CD4-positive, CD25-positive, alpha-beta regulatory T cell (primary cell): ENCODE results near the gene ALS2. TPM values are rescaled to one million over a fixed set of nuclear protein-coding genes. Genes with fewer than 3 reads are reported as not detected.

ENCODE experiments used
- ATAC-seq, 2 donors: fragments of 150-1000 bp; cut with Tn5 transposase; one replicate each; pipeline ENCODE4 v1.10.0; 2021; ENCODE audit warnings: low read depth in 2 of 2, moderate number of reproducible peaks in 2 of 2, moderate library complexity in 1 of 2
- DNase-seq, 3 donors: peaks; one replicate each; pipeline versions ENCODE4 v3.0.0 to v3.0.0-alpha.2; 2012 to 2022; ENCODE audit warnings: mixed read lengths in 1 of 3
- H3K27ac ChIP-seq: one replicate; pipeline ENCODE4 v1.7.0; 2013; ENCODE audit warnings: mild to moderate bottlenecking, low read length; ENCODE audit not compliant: insufficient read depth, poor library complexity, severe bottlenecking
- H3K27me3 ChIP-seq: one replicate; pipeline ENCODE4 v1.7.0; 2013; ENCODE audit warnings: low read length; ENCODE audit not compliant: control insufficient read depth, insufficient read depth
- H3K36me3 ChIP-seq: one replicate; pipeline ENCODE4 v1.7.0; 2013; ENCODE audit warnings: mild to moderate bottlenecking, low read length, moderate library complexity; ENCODE audit not compliant: control insufficient read depth, insufficient read depth
- H3K4me1 ChIP-seq: 2 replicates; pipeline ENCODE4 v1.7.0; 2013; ENCODE audit warnings: mild to moderate bottlenecking, low read length; ENCODE audit not compliant: insufficient read depth, control insufficient read depth, poor library complexity, severe bottlenecking
- H3K4me3 ChIP-seq: one replicate; pipeline ENCODE4 v1.7.0; 2013; ENCODE audit warnings: low read depth, mild to moderate bottlenecking, low read length, moderate library complexity
- H3K9me3 ChIP-seq, 2 experiments: 1 replicate in 1 of 2; 2 replicates in 1 of 2; pipeline ENCODE4 v1.7.0; 2013; ENCODE audit warnings: low read length in 2 of 2, mild to moderate bottlenecking in 1 of 2, moderate library complexity in 1 of 2; ENCODE audit not compliant: control insufficient read depth in 2 of 2
- H3K27ac Mint-ChIP-seq, 3 donors: one replicate each; pipeline ENCODE4 v1.8.0; 2020 to 2022; ENCODE audit warnings: mild to moderate bottlenecking in 3 of 3, mixed read lengths in 3 of 3, moderate library complexity in 2 of 3
- H3K27me3 Mint-ChIP-seq: one replicate; pipeline ENCODE4 v1.8.0; 2022; ENCODE audit warnings: mild to moderate bottlenecking, mixed read lengths
- H3K36me3 Mint-ChIP-seq: one replicate; pipeline ENCODE4 v1.8.0; 2020; ENCODE audit warnings: mixed read lengths
- H3K4me1 Mint-ChIP-seq, 4 donors: one replicate each; pipeline ENCODE4 v1.8.0; 2020 to 2022; ENCODE audit warnings: mixed read lengths in 4 of 4, mild to moderate bottlenecking in 1 of 4
- H3K4me3 Mint-ChIP-seq, 4 donors: one replicate each; pipeline ENCODE4 v1.8.0; 2020 to 2022; ENCODE audit warnings: mild to moderate bottlenecking in 4 of 4, mixed read lengths in 4 of 4, moderate library complexity in 3 of 4
- H3K9me3 Mint-ChIP-seq, 7 donors: one replicate each; pipeline ENCODE4 v1.8.0; 2020 to 2022; ENCODE audit warnings: mixed read lengths in 7 of 7, mild to moderate bottlenecking in 3 of 7, moderate library complexity in 2 of 7
- polyA plus RNA-seq, 4 donors: library from polyadenylated mRNA; unstranded; fragments of 300-500 nt; fragmentation: Illumina TruSeq; gene quantifications; one replicate each; pipeline ENCODE4 v1.2.3, GENCODE V29; 2021
- total RNA-seq: library from RNA; stranded (reverse); gene quantifications from one replicate; pipeline ENCODE4 v1.2.3, GENCODE V29; 2022

Gene ALS2
- total and polyA plus RNA-seq, 5 donors from 2014 or later, result 3.4 to 9.9 (median 4.3) TPM

DNA sequence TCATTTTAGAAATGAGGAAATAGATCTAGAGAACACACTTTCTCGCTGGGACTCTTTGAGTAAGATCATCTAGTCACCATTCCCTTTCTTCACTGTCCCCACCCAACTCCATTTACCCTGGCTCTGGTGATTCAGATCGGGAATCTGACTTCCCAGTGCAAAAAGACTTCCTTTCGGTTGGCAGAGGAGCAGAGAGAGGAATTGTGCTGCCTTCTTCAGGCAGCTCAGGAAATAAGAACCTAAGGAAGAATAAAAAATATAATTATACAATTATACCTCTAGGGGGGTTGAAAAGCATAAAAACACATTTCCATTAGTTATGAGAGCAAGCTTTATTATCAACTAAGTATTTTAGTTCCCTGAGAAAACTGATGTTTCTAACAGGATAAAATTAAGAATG lies 73.0 kb downstream of the ALS2 start:
- Histone ChIP-seq H3K27me3 (no peaks in the 10 kb centered on the region), H3K9me3 (no peaks in the 10 kb centered on the region), H3K4me1 (no peaks in the 10 kb centered on the region), H3K4me3 (no peak overlapping the region), H3K27ac (no peak overlapping the region), H3K36me3 (peaks cover 12% of the 10 kb centered on the region)
- Mint-ChIP-seq H3K4me3 (no peak overlapping the region), H3K36me3 (peaks cover 44% of the 10 kb centered on the region), H3K27ac (no peak overlapping the region), H3K4me1 (peaks cover 0 to 6% (median 2%) of the 10 kb centered on the region in 4 donors), H3K27me3 (no peaks in the 10 kb centered on the region), H3K9me3 (peaks cover 0 to 2% (median 0%) of the 10 kb centered on the region in 7 donors)
- no peak for DNase-seq
- ATAC-seq, result no peak

DNA sequence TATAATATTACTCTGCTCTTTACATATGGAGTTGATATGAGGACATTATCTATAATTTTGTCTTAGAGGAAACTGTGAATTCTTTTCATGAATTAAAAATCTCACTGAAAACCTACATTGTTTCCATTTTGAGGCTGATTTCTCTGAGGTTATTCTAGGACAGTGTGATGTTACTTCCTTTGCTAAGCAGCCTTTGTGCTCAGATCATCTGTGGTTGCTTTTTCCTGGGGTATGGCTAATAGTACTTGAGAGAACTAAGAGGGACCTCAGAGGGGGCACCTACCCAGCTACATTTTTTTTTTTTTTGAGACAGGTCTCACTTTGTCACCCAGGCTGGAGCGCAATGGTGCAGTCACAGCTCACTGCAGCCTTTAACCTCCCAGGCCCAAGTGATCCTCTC lies 73.6 kb downstream of the ALS2 start:
- Mint-ChIP-seq H3K9me3 (peaks cover 0 to 2% (median 0%) of the 10 kb centered on the region in 7 donors), H3K27ac (no peak overlapping the region), H3K36me3 (peaks cover 44% of the 10 kb centered on the region), H3K4me3 (no peak overlapping the region), H3K4me1 (peaks cover 0 to 6% (median 2%) of the 10 kb centered on the region in 4 donors), H3K27me3 (no peaks in the 10 kb centered on the region)
- H3K27ac ChIP-seq, result no peak overlapping the region
- peaks cover 12% of the 10 kb centered on the region for H3K36me3 ChIP-seq
- no peak for ATAC-seq
- no peak overlapping the region for H3K4me3 ChIP-seq
- DNase-seq, result no peak
- H3K4me1 ChIP-seq, result no peaks in the 10 kb centered on the region
- no peaks in the 10 kb centered on the region for H3K27me3 ChIP-seq
- no peaks in the 10 kb centered on the region for H3K9me3 ChIP-seq

DNA sequence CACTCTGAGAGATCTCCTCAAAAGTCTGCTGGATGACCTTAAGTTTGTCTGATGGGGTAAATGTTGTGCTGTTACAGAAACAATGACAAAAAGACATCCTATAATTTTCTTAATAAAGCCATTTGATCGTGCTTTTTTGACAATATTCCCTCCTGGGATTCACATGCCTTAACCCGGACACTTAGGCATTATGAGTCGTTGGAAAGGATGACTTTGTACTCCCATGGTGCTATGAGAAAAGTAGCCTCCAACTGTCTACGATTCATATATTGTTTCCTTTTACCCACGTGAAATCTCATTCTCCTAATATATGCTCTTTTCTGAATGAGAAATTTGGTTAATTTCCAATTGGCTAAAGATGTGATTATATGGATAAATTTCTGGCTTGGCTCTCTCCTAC lies 76.2 kb downstream of the ALS2 start:
- H3K27ac Mint-ChIP-seq, result no peak overlapping the region
- no peaks in the 10 kb centered on the region for H3K27me3 Mint-ChIP-seq
- no peak overlapping the region for H3K27ac ChIP-seq
- peaks cover 12% of the 10 kb centered on the region for H3K36me3 ChIP-seq
- ATAC-seq (no peak), DNase-seq (no peak)
- no peaks in the 10 kb centered on the region for H3K9me3 Mint-ChIP-seq
- H3K4me3 Mint-ChIP-seq, result no peak overlapping the region
- H3K4me1 ChIP-seq, result no peaks in the 10 kb centered on the region
- no peaks in the 10 kb centered on the region for H3K27me3 ChIP-seq
- H3K9me3 ChIP-seq, result no peaks in the 10 kb centered on the region
- H3K36me3 Mint-ChIP-seq, result peaks cover 37% of the 10 kb centered on the region
- no peak overlapping the region for H3K4me3 ChIP-seq
- H3K4me1 Mint-ChIP-seq, result peaks cover 0 to 6% (median 2%) of the 10 kb centered on the region in 4 donors

DNA sequence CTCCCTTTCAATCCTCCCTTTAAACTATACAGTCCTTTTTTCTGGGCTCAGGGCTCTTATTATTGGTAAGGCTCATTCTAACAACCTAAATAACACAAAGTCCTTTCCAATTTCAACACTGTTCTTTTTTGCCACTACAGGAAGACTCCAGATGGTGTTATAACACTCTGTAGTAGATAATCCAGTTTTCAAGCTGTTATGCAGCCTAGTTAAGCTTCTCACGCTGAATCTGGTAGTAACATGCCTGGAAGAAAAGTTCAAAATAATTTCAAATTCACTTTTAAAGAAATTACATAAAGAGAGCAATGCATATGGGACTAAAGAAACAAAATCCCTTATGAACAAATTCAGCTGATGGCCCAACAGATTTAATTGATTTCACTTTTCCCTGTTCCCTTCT lies 79.1 kb downstream of the ALS2 start:
- H3K4me3 ChIP-seq, result no peak overlapping the region
- no peak overlapping the region for H3K27ac ChIP-seq
- H3K27me3 Mint-ChIP-seq, result no peaks in the 10 kb centered on the region
- ATAC-seq, result no peak
- H3K36me3 ChIP-seq, result peaks cover 5% of the 10 kb centered on the region
- DNase-seq, result no peak
- peaks cover 0 to 3% (median 0%) of the 10 kb centered on the region in 4 donors for H3K4me1 Mint-ChIP-seq
- peaks cover 28% of the 10 kb centered on the region for H3K36me3 Mint-ChIP-seq
- no peaks in the 10 kb centered on the region for H3K27me3 ChIP-seq
- H3K9me3 Mint-ChIP-seq, result no peaks in the 10 kb centered on the region
- no peaks in the 10 kb centered on the region for H3K9me3 ChIP-seq
- H3K4me1 ChIP-seq, result no peaks in the 10 kb centered on the region
- H3K27ac Mint-ChIP-seq, result no peak overlapping the region
- no peak overlapping the region for H3K4me3 Mint-ChIP-seq

DNA sequence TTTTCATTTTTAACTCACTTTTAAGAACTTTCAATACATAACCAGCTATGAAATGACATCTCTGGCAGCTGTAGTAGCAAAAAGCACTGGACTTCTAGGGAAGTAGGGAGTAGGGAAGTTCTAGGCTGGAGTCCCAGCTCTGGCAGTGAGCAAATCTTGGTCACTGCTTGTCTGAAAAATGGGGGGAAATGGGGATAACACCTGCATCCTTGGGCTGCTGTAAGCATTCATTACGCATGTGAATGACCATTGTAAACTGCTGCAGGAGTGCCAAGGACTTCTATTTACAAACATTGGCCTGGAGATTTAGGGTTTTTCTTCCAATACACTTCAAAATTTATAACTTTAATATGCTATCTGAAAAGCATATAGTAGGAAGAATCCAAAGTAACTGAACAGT lies 81.3 kb downstream of the ALS2 start:
- Histone ChIP-seq H3K27me3 (no peaks in the 10 kb centered on the region), H3K4me3 (no peak overlapping the region), H3K27ac (no peak overlapping the region), H3K36me3 (peaks cover 4% of the 10 kb centered on the region), H3K9me3 (no peaks in the 10 kb centered on the region), H3K4me1 (no peaks in the 10 kb centered on the region)
- H3K27me3 Mint-ChIP-seq, result peaks cover 1% of the 10 kb centered on the region
- H3K9me3 Mint-ChIP-seq, result no peaks in the 10 kb centered on the region
- no peak overlapping the region for H3K4me3 Mint-ChIP-seq
- peak overlapping the region in 1 of 3 donors; percentile 43 for H3K27ac Mint-ChIP-seq
- DNase-seq (no peak), ATAC-seq (no peak)
- H3K36me3 Mint-ChIP-seq, result peaks cover 23% of the 10 kb centered on the region
- peaks cover 0 to 3% (median 0%) of the 10 kb centered on the region in 4 donors for H3K4me1 Mint-ChIP-seq

DNA sequence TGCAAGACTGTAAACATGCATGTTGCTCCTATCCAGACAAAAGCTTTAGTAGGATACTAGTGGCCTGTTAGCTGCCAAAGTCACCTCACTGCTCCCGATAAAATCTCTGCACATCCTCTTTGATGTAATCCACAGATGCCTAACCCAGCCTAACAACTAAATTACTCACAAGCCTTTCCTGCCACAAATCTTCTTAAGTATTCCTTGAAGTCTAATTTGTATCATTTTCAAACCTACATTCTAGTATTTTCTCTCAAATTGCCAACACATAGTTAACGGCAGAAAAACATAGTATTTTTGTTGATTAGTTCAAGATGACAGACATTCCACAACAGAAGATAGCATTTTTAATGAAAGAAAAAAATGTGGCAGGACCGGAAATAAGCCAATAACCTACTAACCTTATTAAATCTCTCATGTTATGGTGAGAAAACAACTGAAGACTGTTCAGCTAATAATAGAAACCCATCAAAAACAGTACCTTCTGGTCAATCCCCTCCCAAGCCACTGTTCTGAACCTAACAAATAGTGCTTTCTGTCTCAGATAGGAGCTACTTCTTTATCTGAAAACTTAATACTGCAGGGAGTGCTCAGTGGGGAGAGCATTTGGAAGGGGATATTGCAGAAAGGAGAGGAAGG lies 82.0 kb downstream of the ALS2 start, which contains the start of gene MPP4:
Gene MPP4, minus strand, starts transcription at position 57 of the 639 bp plus-strand sequence. CDS start 4,690 bp downstream, outside the sequence.
- Histone ChIP-seq H3K9me3 (no peaks in the 10 kb centered on the region), H3K27me3 (no peaks in the 10 kb centered on the region), H3K4me1 (no peaks in the 10 kb centered on the region), H3K36me3 (no peaks in the 10 kb centered on the region), H3K27ac (no peak within 1 kb of the TSS), H3K4me3 (no peak within 1 kb of the TSS)
- DNase-seq, result no peak
- peaks cover 17% of the 10 kb centered on the region for H3K36me3 Mint-ChIP-seq
- H3K4me3 Mint-ChIP-seq, result no peak within 1 kb of the TSS
- no peaks in the 10 kb centered on the region for H3K9me3 Mint-ChIP-seq
- peak within 1 kb of the TSS in 1 of 3 donors; percentile 43 for H3K27ac Mint-ChIP-seq
- H3K27me3 Mint-ChIP-seq, result peaks cover 8% of the 10 kb centered on the region
- peaks cover 0 to 3% (median 0%) of the 10 kb centered on the region in 4 donors for H3K4me1 Mint-ChIP-seq
- ATAC-seq, result no peak

DNA sequence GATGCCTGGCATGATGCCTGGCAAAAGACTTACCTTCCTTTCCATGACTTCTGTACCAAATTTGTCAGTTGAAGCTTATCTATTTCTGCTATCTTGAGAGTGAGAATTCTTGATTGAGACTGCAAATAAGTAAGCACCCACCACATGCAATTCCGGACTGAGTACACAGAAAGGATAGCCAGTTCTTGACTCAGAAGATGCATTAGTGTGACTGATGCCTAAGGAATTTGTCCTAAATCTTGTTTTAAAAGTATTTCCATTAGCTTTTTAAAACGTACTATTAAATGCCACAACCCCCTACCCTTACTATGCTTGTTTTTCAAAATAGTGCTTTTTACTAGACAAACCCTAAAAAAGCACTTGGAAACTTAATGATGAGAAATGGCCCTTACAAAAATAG lies 82.8 kb downstream of the ALS2 start:
- DNase-seq, result no peak
- Mint-ChIP-seq H3K4me3 (no peak overlapping the region), H3K27ac (no peak overlapping the region), H3K4me1 (peaks cover 0 to 3% (median 0%) of the 10 kb centered on the region in 4 donors), H3K9me3 (no peaks in the 10 kb centered on the region), H3K36me3 (peaks cover 11% of the 10 kb centered on the region), H3K27me3 (peaks cover 8% of the 10 kb centered on the region)
- no peak for ATAC-seq
- H3K4me3 ChIP-seq, result no peak overlapping the region
- no peak overlapping the region for H3K27ac ChIP-seq
- H3K9me3 ChIP-seq, result no peaks in the 10 kb centered on the region
- H3K36me3 ChIP-seq, result no peaks in the 10 kb centered on the region
- H3K27me3 ChIP-seq, result no peaks in the 10 kb centered on the region
- no peaks in the 10 kb centered on the region for H3K4me1 ChIP-seq

DNA sequence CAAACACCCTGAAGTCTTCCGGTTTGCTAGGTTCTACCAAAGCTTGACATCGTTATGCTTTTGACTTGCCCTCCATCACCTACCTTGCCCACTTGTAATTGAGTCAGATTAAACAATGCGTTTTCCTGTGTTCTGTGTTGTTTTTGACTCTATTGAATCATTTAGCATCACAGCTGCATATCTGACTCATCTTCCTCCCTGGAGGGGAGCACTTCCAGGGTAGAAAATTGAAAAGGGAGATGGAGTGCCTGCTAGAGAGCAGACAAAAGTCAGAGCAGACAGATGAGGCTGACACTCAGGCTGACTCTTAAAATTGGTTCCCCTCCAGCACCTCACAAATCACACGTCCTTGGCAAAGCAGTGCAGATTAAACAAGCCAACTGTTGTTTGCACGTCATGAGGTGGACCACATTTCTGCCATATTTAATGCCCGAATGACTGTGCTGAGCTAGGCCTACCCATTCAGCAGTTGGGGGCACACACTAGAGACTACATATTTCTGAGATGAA lies 84.5 kb downstream of the ALS2 start:
- DNase-seq (no peak), ATAC-seq (no peak)
- Mint-ChIP-seq H3K36me3 (peaks cover 9% of the 10 kb centered on the region), H3K27ac (no peak overlapping the region), H3K4me3 (no peak overlapping the region), H3K4me1 (peaks cover 0 to 3% (median 0%) of the 10 kb centered on the region in 4 donors), H3K27me3 (peaks cover 8% of the 10 kb centered on the region), H3K9me3 (no peaks in the 10 kb centered on the region)
- H3K27me3 ChIP-seq, result no peaks in the 10 kb centered on the region
- no peaks in the 10 kb centered on the region for H3K36me3 ChIP-seq
- no peaks in the 10 kb centered on the region for H3K9me3 ChIP-seq
- no peak overlapping the region for H3K4me3 ChIP-seq
- no peak overlapping the region for H3K27ac ChIP-seq
- H3K4me1 ChIP-seq, result no peaks in the 10 kb centered on the region
